Activated naive CD8-positive, alpha-beta T cell treated with anti-CD3 and anti-CD28 coated beads, Interleukin-2, amount 10 ng/mL, durations not matched to agents 7 days and 5 days (primary cell): ENCODE measurements around the gene TLX3. TPM values are rescaled to one million over a fixed set of nuclear protein-coding genes. Genes with fewer than 3 reads are reported as not detected.
"Not testable (repeated sequence)": the region's sequence is repeated elsewhere in the genome, so short reads cannot be mapped to it uniquely, and the experiment has no call there.

Experiments
- ATAC-seq: fragments of 150-1000 bp; cut with Tn5 transposase; one replicate; pipeline ENCODE4 v1.10.0; 2021; ENCODE audit warnings: low read depth, moderate library complexity
- POLR2A ChIA-PET: fragments of 350-600 bp; sonication (Branson Sonifier 250); formaldehyde crosslinking; loops from one replicate; lab custom pipeline; 2021; ENCODE audit warnings: antibody characterized with exemption; lab: Charles Lee
- DNase-seq: peaks from one replicate; pipeline ENCODE4 v3.0.0; 2021
- H3K27ac Mint-ChIP-seq: one replicate; pipeline ENCODE4 v1.8.0; 2022; ENCODE audit warnings: mild to moderate bottlenecking, mixed read lengths
- H3K27me3 Mint-ChIP-seq: one replicate; pipeline ENCODE4 v1.8.0; 2022; ENCODE audit warnings: mild to moderate bottlenecking, moderate library complexity, mixed read lengths
- H3K36me3 Mint-ChIP-seq: one replicate; pipeline ENCODE4 v1.8.0; 2021; ENCODE audit warnings: mild to moderate bottlenecking, mixed read lengths
- H3K4me1 Mint-ChIP-seq: one replicate; pipeline ENCODE4 v1.8.0; 2021; ENCODE audit warnings: mixed read lengths
- H3K4me3 Mint-ChIP-seq: one replicate; pipeline ENCODE4 v1.8.0; 2022; ENCODE audit warnings: mild to moderate bottlenecking, moderate library complexity, mixed read lengths
- H3K9me3 Mint-ChIP-seq: one replicate; pipeline ENCODE4 v1.8.0; 2021; ENCODE audit warnings: mixed read lengths
- total RNA-seq, 2 experiments: library from RNA; stranded (reverse); gene quantifications; one replicate each; pipeline ENCODE4 v1.2.3, GENCODE V29; 2021

TLX3 gene
- total RNA-seq, 2 experiments from 2014 or later: not detected

DNA sequence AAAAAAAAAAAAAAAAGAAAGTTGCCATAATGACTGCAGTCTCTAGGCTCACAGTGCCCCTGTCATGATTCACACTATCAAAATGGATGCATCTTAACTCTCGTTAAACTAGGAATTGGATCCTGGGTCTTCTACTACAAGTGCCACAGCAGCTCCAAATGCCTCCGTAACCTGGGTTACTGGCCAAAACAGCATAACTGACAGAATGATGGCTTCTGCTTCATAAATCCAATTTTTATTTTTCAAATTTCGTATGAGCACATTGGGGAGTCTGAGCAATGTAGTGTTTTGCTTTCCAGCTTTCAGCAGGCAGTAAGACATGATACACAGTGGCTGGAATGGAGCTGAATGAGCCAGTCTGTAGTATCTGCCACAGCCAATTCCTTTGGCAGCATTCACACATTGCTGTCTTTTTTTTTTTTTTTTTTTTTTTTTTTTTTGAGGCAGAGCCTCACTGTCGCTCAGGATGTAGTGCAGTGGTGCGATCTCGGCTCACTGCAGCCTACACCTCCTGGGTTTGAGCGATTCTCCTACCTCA lies 42.6 kb downstream of the TLX3 start:
- Mint-ChIP-seq H3K9me3 (no peaks in the 10 kb centered on the region), H3K27ac (no peak overlapping the region), H3K36me3 (no peaks in the 10 kb centered on the region), H3K4me1 (peaks cover 11% of the 10 kb centered on the region), H3K27me3 (peaks cover 8% of the 10 kb centered on the region), H3K4me3 (no peak overlapping the region)
- ATAC-seq (no peak), DNase-seq (no peak)
- POLR2A ChIA-PET: interaction anchor here (1.2 kb wide), 1 partner anchor 28 kb away, joined by 3 read pairs; no protein-coding TSS in a partner anchor

DNA sequence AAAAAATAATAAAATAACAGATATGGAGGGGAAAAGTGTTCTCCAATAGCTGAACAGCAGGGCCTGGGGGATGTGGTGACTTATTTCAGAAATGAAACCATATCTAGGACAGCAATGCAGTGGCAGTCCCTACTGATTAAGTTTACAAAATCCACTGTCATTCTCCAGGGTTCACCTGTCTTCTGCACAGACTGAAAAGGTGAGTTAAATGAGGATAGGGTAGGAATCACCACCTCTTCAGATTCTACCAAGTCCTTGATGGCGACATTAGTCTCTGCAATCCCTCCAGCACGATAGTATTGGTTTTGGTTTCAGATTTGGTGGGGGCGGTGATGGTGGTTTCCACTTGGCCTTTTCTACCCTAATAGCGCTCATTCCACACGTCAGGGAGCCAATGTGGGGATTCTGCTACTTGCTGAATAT lies 46.3 kb downstream of the TLX3 start:
- ATAC-seq: peak; percentile 58
- Mint-ChIP-seq H3K4me1 (peaks cover 11% of the 10 kb centered on the region), H3K36me3 (no peaks in the 10 kb centered on the region), H3K27ac (no peak overlapping the region), H3K9me3 (no peaks in the 10 kb centered on the region), H3K27me3 (peaks cover 8% of the 10 kb centered on the region), H3K4me3 (peak overlapping the region; percentile 5)
- POLR2A ChIA-PET: no interaction called here
- DNase-seq: no peak

DNA sequence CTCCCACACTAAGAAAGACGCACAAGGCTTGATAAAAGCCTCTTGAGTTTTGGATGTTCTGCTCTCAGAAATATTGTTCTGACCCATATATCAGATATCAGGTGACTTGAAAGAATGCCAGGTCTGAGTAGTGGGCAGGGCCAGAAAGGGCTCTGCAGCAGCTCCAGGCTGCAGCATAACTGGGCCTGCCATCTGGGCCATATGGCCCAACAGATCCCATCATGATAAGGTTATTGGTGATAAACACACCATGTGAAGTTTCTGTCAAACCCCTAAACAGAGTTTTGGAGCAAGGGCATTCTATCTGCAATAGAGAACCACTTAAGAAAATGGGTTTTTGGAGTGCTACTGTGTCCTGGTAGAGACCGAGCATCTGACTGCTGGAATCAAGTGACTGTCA lies 48.8 kb downstream of the TLX3 start:
- DNase-seq: no peak
- Mint-ChIP-seq H3K27me3 (no peaks in the 10 kb centered on the region), H3K9me3 (no peaks in the 10 kb centered on the region), H3K36me3 (no peaks in the 10 kb centered on the region), H3K4me1 (peaks cover 11% of the 10 kb centered on the region), H3K4me3 (no peak overlapping the region), H3K27ac (no peak overlapping the region)
- POLR2A ChIA-PET: no interaction called here
- ATAC-seq: no peak

DNA sequence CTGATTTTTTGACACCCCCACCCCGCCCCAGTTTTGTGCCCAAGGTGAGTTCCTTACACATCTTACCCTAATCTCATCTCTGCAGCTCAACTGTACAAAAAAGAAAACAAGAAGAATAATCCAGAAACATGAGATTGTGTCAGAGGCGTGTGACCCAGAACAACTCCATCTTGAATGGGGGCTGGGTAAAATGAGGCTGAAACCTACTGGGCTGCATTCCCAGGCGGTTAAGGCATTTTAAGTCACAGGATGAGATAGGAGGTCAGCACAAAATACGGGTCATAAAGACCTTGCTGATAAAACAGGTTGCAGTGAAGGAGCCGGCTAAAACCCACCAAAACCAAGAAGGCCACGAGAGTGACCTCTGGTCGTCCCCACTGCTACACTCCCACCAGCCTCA lies 52.1 kb downstream of the TLX3 start:
- H3K4me3 Mint-ChIP-seq: not testable (repeated sequence)

More for the DNA sequence above, 52.1 kb downstream of the TLX3 start:
- H3K36me3 Mint-ChIP-seq, H3K27ac Mint-ChIP-seq, H3K4me1 Mint-ChIP-seq, ATAC-seq, H3K9me3 Mint-ChIP-seq, DNase-seq, POLR2A ChIA-PET: not testable (repeated sequence)
- H3K27me3 Mint-ChIP-seq: peaks cover 12% of the 10 kb centered on the region

Other genes starting within 250 kb of the TLX3 start
- gene NPM1, start 78.6 kb downstream of the TLX3 start, total RNA-seq: 1,000 to 10,000 TPM in 1 of 2 experiments, 100 to 1,000 TPM in 1; 993 to 1,002 TPM
- under 1 TPM in 1 of 2 experiments, not detected in 1; 0.25 TPM for gene FGF18, start 110.4 kb downstream of the TLX3 start, total RNA-seq